GM19372 (cell line): ENCODE results near the gene CCDC169.
"Not testable (repeated sequence)": the region's sequence is repeated elsewhere in the genome, so short reads cannot be mapped to it uniquely, and the experiment has no call there.

Experiments
- ATAC-seq: cut with Tn5 transposase; IDR thresholded peaks from one replicate; pipeline ENCODE4 v1.9.1; 2021; ENCODE audit warnings: mild to moderate bottlenecking, low read depth, moderate library complexity; ENCODE audit not compliant: unreplicated experiment

Gene CCDC169

GRCh38 chr13:36319793-36320192 lies 22.2 kb upstream of the CCDC169 start:
- not testable (repeated sequence) for ATAC-seq

- ATAC-seq, result no peak
Observed at GRCh38 chr13:36313047-36313969, 15.7 kb upstream of the CCDC169 start.

GRCh38 chr13:36310417-36311108 lies 12.9 kb upstream of the CCDC169 start:
- ATAC-seq, result peak; percentile 70

- ATAC-seq, result no peak
Observed at GRCh38 chr13:36302289-36302688, 4.7 kb upstream of the CCDC169 start.

- not testable (repeated sequence) for ATAC-seq
Observed at GRCh38 chr13:36299469-36299868, 1.9 kb upstream of the CCDC169 start.

- no peak for ATAC-seq
Observed at GRCh38 chr13:36298535-36299068, 988 bp upstream of the CCDC169 start.

GRCh38 chr13:36294096-36294495 lies 3.5 kb downstream of the CCDC169 start:
- no peak for ATAC-seq

- ATAC-seq, result no peak
Observed at GRCh38 chr13:36293497-36293896, 4.1 kb downstream of the CCDC169 start.

GRCh38 chr13:36288794-36289391 lies 8.7 kb downstream of the CCDC169 start:
- no peak for ATAC-seq

GRCh38 chr13:36286006-36286405 lies 11.6 kb downstream of the CCDC169 start:
- no peak for ATAC-seq

- ATAC-seq, result no peak
Observed at GRCh38 chr13:36282821-36283432, 14.7 kb downstream of the CCDC169 start.

GRCh38 chr13:36275190-36276002 lies 22.2 kb downstream of the CCDC169 start:
- ATAC-seq, result peak; percentile 57

GRCh38 chr13:36273431-36273830 lies 24.2 kb downstream of the CCDC169 start:
- ATAC-seq, result no peak

GRCh38 chr13:36261976-36262375 lies 35.6 kb downstream of the CCDC169 start:
- ATAC-seq, result no peak

- ATAC-seq, result no peak
Observed at GRCh38 chr13:36261011-36261410, 36.6 kb downstream of the CCDC169 start.

- ATAC-seq, result no peak
Observed at GRCh38 chr13:36259361-36260137, 38.1 kb downstream of the CCDC169 start.

GRCh38 chr13:36258831-36259230 lies 38.8 kb downstream of the CCDC169 start:
- ATAC-seq, result no peak

- ATAC-seq, result no peak
Observed at GRCh38 chr13:36251526-36251925, 46.1 kb downstream of the CCDC169 start.

- no peak for ATAC-seq
Observed at GRCh38 chr13:36251017-36251416, 46.6 kb downstream of the CCDC169 start.
